Measurements from ENCODE around the gene TOB1. TPM values are rescaled to one million over a fixed set of nuclear protein-coding genes. Genes with fewer than 3 reads are reported as not detected.

TOB1 gene
- polyA plus RNA-seq, 1 of the 3 experiments (the other 2 are of a cell fraction), result 19.3 TPM

DNA sequence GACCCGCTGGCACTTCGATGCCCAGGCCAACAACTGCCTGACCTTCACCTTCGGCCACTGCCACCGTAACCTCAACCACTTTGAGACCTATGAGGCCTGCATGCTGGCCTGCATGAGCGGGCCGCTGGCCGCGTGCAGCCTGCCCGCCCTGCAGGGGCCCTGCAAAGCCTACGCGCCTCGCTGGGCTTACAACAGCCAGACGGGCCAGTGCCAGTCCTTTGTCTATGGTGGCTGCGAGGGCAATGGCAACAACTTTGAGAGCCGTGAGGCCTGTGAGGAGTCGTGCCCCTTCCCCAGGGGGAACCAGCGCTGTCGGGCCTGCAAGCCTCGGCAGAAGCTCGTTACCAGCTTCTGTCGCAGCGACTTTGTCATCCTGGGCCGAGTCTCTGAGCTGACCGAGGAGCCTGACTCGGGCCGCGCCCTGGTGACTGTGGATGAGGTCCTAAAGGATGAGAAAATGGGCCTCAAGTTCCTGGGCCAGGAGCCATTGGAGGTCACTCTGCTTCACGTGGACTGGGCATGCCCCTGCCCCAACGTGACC lies 25.8 kb downstream of the TOB1 start:
- no peak overlapping the region for H3K9ac ChIP-seq
- H4K20me1 ChIP-seq (ENCODE audit: insufficient read depth), result no peaks in the 10 kb centered on the region
- H3F3A ChIP-seq (replicated peaks; ENCODE audit: insufficient read depth), result no peaks in the 10 kb centered on the region
- no peaks in the 10 kb centered on the region for H3K27me3 ChIP-seq (ENCODE audit: insufficient read depth)
- H3K4me3 ChIP-seq (ENCODE audit: low read depth in 2 of 2, low read length in 1 of 2), result no peak overlapping the region
- ChIA-PET POLR2A (interaction anchor here (0.6 kb wide), 1 partner anchor 178 kb away, joined by 4 read pairs; no protein-coding TSS in a partner anchor), CTCF (interaction anchor here (1.0 to 26.2 kb wide), 15 partner anchors 10 to 293 kb away, joined by 3 to 520 read pairs (median 13); no protein-coding TSS in a partner anchor)
- H3K27ac ChIP-seq (ENCODE audit: low read depth in 2 of 2, low read length in 1 of 2), result no peak overlapping the region
- H3K4me2 ChIP-seq, result no peak overlapping the region
- 76% methylated on average over 22 of the region's 29 CpGs for WGBS (ENCODE audit: low lambda C conversion rate)
- TF ChIP-seq RFX5 (IDR thresholded peaks at IDR 0.05; ENCODE audit: low read length) (no peak), NFIC (IDR thresholded peaks at IDR 0.05; ENCODE audit: borderline replicate concordance) (no peak)
- TF ChIP-seq, protein P1, sequence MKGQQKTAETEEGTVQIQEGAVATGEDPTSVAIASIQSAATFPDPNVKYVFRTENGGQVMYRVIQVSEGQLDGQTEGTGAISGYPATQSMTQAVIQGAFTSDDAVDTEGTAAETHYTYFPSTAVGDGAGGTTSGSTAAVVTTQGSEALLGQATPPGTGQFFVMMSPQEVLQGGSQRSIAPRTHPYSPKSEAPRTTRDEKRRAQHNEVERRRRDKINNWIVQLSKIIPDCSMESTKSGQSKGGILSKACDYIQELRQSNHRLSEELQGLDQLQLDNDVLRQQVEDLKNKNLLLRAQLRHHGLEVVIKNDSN (IDR thresholded peaks at IDR 0.05; ENCODE audit: borderline replicate concordance, low read depth), result no peak
- TF ChIP-seq, protein P2, sequence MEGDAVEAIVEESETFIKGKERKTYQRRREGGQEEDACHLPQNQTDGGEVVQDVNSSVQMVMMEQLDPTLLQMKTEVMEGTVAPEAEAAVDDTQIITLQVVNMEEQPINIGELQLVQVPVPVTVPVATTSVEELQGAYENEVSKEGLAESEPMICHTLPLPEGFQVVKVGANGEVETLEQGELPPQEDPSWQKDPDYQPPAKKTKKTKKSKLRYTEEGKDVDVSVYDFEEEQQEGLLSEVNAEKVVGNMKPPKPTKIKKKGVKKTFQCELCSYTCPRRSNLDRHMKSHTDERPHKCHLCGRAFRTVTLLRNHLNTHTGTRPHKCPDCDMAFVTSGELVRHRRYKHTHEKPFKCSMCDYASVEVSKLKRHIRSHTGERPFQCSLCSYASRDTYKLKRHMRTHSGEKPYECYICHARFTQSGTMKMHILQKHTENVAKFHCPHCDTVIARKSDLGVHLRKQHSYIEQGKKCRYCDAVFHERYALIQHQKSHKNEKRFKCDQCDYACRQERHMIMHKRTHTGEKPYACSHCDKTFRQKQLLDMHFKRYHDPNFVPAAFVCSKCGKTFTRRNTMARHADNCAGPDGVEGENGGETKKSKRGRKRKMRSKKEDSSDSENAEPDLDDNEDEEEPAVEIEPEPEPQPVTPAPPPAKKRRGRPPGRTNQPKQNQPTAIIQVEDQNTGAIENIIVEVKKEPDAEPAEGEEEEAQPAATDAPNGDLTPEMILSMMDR (IDR thresholded peaks at IDR 0.05), result no peak
- TF ChIP-seq, protein P3, sequence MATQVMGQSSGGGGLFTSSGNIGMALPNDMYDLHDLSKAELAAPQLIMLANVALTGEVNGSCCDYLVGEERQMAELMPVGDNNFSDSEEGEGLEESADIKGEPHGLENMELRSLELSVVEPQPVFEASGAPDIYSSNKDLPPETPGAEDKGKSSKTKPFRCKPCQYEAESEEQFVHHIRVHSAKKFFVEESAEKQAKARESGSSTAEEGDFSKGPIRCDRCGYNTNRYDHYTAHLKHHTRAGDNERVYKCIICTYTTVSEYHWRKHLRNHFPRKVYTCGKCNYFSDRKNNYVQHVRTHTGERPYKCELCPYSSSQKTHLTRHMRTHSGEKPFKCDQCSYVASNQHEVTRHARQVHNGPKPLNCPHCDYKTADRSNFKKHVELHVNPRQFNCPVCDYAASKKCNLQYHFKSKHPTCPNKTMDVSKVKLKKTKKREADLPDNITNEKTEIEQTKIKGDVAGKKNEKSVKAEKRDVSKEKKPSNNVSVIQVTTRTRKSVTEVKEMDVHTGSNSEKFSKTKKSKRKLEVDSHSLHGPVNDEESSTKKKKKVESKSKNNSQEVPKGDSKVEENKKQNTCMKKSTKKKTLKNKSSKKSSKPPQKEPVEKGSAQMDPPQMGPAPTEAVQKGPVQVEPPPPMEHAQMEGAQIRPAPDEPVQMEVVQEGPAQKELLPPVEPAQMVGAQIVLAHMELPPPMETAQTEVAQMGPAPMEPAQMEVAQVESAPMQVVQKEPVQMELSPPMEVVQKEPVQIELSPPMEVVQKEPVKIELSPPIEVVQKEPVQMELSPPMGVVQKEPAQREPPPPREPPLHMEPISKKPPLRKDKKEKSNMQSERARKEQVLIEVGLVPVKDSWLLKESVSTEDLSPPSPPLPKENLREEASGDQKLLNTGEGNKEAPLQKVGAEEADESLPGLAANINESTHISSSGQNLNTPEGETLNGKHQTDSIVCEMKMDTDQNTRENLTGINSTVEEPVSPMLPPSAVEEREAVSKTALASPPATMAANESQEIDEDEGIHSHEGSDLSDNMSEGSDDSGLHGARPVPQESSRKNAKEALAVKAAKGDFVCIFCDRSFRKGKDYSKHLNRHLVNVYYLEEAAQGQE (IDR thresholded peaks at IDR 0.05; ENCODE audit: low read depth, low read length), result no peak
- TF ChIP-seq, protein P4, sequence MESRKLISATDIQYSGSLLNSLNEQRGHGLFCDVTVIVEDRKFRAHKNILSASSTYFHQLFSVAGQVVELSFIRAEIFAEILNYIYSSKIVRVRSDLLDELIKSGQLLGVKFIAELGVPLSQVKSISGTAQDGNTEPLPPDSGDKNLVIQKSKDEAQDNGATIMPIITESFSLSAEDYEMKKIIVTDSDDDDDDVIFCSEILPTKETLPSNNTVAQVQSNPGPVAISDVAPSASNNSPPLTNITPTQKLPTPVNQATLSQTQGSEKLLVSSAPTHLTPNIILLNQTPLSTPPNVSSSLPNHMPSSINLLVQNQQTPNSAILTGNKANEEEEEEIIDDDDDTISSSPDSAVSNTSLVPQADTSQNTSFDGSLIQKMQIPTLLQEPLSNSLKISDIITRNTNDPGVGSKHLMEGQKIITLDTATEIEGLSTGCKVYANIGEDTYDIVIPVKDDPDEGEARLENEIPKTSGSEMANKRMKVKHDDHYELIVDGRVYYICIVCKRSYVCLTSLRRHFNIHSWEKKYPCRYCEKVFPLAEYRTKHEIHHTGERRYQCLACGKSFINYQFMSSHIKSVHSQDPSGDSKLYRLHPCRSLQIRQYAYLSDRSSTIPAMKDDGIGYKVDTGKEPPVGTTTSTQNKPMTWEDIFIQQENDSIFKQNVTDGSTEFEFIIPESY (IDR thresholded peaks at IDR 0.05; ENCODE audit: borderline replicate concordance, low read depth), result no peak
- TF ChIP-seq, protein P5, sequence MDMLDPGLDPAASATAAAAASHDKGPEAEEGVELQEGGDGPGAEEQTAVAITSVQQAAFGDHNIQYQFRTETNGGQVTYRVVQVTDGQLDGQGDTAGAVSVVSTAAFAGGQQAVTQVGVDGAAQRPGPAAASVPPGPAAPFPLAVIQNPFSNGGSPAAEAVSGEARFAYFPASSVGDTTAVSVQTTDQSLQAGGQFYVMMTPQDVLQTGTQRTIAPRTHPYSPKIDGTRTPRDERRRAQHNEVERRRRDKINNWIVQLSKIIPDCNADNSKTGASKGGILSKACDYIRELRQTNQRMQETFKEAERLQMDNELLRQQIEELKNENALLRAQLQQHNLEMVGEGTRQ (IDR thresholded peaks at IDR 0.05; ENCODE audit: borderline replicate concordance, low read depth, low read length), result no peak
- no peaks in the 10 kb centered on the region for H3K9me3 ChIP-seq
- no peaks in the 10 kb centered on the region for H3K9me2 ChIP-seq
- H3K79me2 ChIP-seq (ENCODE audit: insufficient read depth), result no peaks in the 10 kb centered on the region
- no peak for DNase-seq
- H3K36me3 ChIP-seq (replicated peaks in 1 of 2; ENCODE audit: control insufficient read depth in 1 of 2, insufficient read depth in 2 of 2, low read length in 1 of 2), result no peaks in the 10 kb centered on the region
- peaks cover 3 to 5% of the 10 kb centered on the region in 2 experiments; a peak in 2 of 4 replicates for H3K4me1 ChIP-seq (ENCODE audit: control insufficient read depth in 1 of 2, insufficient read depth in 2 of 2, low read depth in 1 of 2, low read length in 1 of 2)
- H2AFZ ChIP-seq (ENCODE audit: low read depth), result no peak overlapping the region
